ENCODE measurements around the gene PKNOX1. TPM values are rescaled to one million over a fixed set of nuclear protein-coding genes. Genes with fewer than 3 reads are reported as not detected.
"Not testable (repeated sequence)": the region's sequence is repeated elsewhere in the genome, so short reads cannot be mapped to it uniquely, and the experiment has no call there.

The PKNOX1 gene, protein sequence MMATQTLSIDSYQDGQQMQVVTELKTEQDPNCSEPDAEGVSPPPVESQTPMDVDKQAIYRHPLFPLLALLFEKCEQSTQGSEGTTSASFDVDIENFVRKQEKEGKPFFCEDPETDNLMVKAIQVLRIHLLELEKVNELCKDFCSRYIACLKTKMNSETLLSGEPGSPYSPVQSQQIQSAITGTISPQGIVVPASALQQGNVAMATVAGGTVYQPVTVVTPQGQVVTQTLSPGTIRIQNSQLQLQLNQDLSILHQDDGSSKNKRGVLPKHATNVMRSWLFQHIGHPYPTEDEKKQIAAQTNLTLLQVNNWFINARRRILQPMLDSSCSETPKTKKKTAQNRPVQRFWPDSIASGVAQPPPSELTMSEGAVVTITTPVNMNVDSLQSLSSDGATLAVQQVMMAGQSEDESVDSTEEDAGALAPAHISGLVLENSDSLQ
- polyA plus RNA-seq, result 1 to 10 TPM; 6.0 to 7.1 TPM

DNA sequence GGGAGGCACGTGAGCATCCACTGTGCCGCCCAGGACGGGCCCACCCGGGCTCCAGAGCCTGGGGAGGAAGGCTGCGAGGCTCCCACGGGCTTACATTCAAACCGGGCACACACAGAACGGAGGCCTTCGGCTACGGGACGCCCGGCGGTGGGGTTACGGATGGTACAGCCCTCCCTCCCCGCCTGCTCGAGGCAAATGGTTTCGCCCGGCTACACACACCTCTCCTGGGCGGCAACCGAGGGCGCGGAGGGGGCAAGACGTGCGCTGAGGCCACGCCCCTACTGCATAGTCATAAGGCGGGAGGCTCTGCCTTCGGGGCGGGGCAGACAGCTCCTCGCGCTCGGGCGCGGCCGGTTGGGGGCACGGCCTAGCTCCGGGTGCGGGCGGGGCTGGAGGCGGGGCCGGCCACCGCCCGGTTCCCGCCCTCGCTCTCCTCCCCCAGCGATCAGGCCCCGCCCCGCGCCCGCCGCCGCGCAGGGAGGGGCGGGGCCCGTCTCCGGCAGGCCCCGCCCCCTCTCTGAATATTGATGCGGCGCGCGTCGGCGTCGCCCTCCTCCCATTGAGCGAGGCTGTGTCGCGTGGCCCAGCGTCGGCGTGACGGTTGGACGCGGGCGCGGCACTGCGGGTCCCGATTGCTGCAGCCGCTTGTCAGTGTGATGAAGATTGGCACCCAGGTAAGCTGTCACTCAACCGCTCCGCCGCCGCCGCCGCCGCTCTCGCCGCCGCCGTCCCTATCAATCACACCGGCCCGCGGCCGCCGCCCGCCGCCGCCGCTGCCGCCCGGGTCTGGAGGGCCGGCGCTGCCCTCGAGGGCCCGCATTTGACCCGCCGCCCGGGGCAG is at the start of gene PKNOX1:
Gene PKNOX1, plus strand, starts transcription at position 572 of the 841 bp plus-strand sequence. CDS start 29,820 bp downstream, outside the sequence.
- no peaks in the 10 kb centered on the region for H3K36me3 ChIP-seq (ENCODE audit: control insufficient read depth in 2 of 2, insufficient read depth in 2 of 2, low read length in 1 of 2)
- peak within 1 kb of the TSS; percentile 94 to 100 for H3K27ac ChIP-seq (ENCODE audit: low read depth in 2 of 2, low read length in 1 of 2)
- peak within 1 kb of the TSS; percentile 65 to 75 for H3K4me3 ChIP-seq (ENCODE audit: low read depth in 1 of 2, low read length in 2 of 2)
- no peaks in the 10 kb centered on the region for H3K27me3 ChIP-seq (ENCODE audit: control insufficient read depth in 1 of 2, insufficient read depth in 2 of 2, low read length in 2 of 2)
- 0 to 1% methylated on average over 68 to 106 of the region's 106 CpGs for WGBS, 2 donors
- H3K9me3 ChIP-seq (ENCODE audit: control insufficient read depth in 2 of 2, insufficient read depth in 1 of 2, low read depth in 1 of 2, low read length in 1 of 2), result no peaks in the 10 kb centered on the region
- peaks cover 0 to 7% of the 10 kb centered on the region in 2 donors for H3K4me1 ChIP-seq (ENCODE audit: control insufficient read depth in 2 of 2, insufficient read depth in 2 of 2, low read length in 1 of 2)

GRCh38 chr21:42925114-42925926 is 49.0 kb upstream of the PKNOX1 start, which contains the start of gene ERVH48-1:
Gene ERVH48-1 (minus strand): TSS chr21:42925630. CDS start chr21:42919006, 6,624 bp downstream.
- Histone ChIP-seq H3K27ac (ENCODE audit: low read depth in 2 of 2, low read length in 1 of 2) (no peak within 1 kb of the TSS), H3K27me3 (ENCODE audit: control insufficient read depth in 1 of 2, insufficient read depth in 2 of 2, low read length in 2 of 2) (no peaks in the 10 kb centered on the region), H3K9me3 (ENCODE audit: control insufficient read depth in 2 of 2, insufficient read depth in 1 of 2, low read depth in 1 of 2, low read length in 1 of 2) (no peaks in the 10 kb centered on the region), H3K4me1 (ENCODE audit: control insufficient read depth in 2 of 2, insufficient read depth in 2 of 2, low read length in 1 of 2) (peaks cover 0 to 4% of the 10 kb centered on the region in 2 donors), H3K36me3 (ENCODE audit: control insufficient read depth in 2 of 2, insufficient read depth in 2 of 2, low read length in 1 of 2) (no peaks in the 10 kb centered on the region), H3K4me3 (ENCODE audit: low read depth in 1 of 2, low read length in 2 of 2) (no peak within 1 kb of the TSS)
- WGBS, 2 donors, result 90% methylated on average over 29 of the region's 29 CpGs

DNA sequence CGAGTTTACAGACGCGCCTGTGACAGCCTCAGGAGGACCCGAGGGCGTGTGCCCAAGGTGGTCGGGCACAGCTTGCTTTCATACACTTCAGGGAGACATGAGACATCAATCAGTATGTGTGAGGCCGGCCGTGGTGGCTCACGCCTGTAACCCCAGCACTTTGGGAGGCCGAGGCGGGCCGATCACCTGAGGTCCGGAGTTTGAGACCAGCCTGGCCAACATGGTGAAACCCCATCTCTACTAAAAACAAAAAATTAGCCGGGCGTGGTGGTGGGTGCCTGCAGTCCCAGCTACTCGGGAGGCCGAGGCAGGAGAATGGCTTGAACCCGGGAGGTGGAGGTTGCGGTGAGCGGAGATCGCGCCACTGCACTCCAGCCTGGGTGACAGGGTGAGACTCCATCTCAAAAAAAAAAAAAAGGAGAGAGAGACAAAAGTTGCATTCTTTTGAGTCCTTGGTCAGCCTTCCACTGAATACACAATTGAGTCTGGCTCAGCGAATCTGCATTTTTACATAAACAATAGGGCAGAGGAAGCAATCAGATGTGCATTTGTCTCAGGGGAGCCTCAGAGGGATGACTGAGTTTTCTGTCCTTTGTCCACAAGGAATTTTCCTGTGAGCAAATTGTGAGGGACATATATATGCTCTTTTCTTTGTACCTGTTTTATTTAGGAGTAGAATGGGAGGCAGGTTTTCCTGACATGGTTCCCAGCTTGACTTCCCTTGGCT is 46.7 kb upstream of the PKNOX1 start:
- H3K27ac ChIP-seq (ENCODE audit: low read depth in 2 of 2, low read length in 1 of 2); H3K4me3 ChIP-seq (ENCODE audit: low read depth in 1 of 2, low read length in 2 of 2); H3K27me3 ChIP-seq (ENCODE audit: control insufficient read depth in 1 of 2, insufficient read depth in 2 of 2, low read length in 2 of 2); H3K36me3 ChIP-seq (ENCODE audit: control insufficient read depth in 2 of 2, insufficient read depth in 2 of 2, low read length in 1 of 2); H3K4me1 ChIP-seq (ENCODE audit: control insufficient read depth in 2 of 2, insufficient read depth in 2 of 2, low read length in 1 of 2); H3K9me3 ChIP-seq (ENCODE audit: control insufficient read depth in 2 of 2, insufficient read depth in 1 of 2, low read depth in 1 of 2, low read length in 1 of 2): not testable (repeated sequence)
- 91 to 92% methylated on average over 23 of the region's 23 CpGs for WGBS, 2 donors

GRCh38 chr21:42929969-42930368 is 44.4 kb upstream of the PKNOX1 start:
- Histone ChIP-seq H3K4me3 (ENCODE audit: low read depth in 1 of 2, low read length in 2 of 2) (no peak overlapping the region), H3K27me3 (ENCODE audit: control insufficient read depth in 1 of 2, insufficient read depth in 2 of 2, low read length in 2 of 2) (no peaks in the 10 kb centered on the region), H3K27ac (ENCODE audit: low read depth in 2 of 2, low read length in 1 of 2) (no peak overlapping the region), H3K4me1 (ENCODE audit: control insufficient read depth in 2 of 2, insufficient read depth in 2 of 2, low read length in 1 of 2) (no peaks in the 10 kb centered on the region), H3K9me3 (ENCODE audit: control insufficient read depth in 2 of 2, insufficient read depth in 1 of 2, low read depth in 1 of 2, low read length in 1 of 2) (no peaks in the 10 kb centered on the region), H3K36me3 (ENCODE audit: control insufficient read depth in 2 of 2, insufficient read depth in 2 of 2, low read length in 1 of 2) (no peaks in the 10 kb centered on the region)
- WGBS, 2 donors, result 65 to 70% methylated on average over 3 of the region's 3 CpGs

- H3K4me3 ChIP-seq (ENCODE audit: low read depth in 1 of 2, low read length in 2 of 2), result no peak overlapping the region
- no peaks in the 10 kb centered on the region for H3K9me3 ChIP-seq (ENCODE audit: control insufficient read depth in 2 of 2, insufficient read depth in 1 of 2, low read depth in 1 of 2, low read length in 1 of 2)
- no peaks in the 10 kb centered on the region for H3K27me3 ChIP-seq (ENCODE audit: control insufficient read depth in 1 of 2, insufficient read depth in 2 of 2, low read length in 2 of 2)
- no peaks in the 10 kb centered on the region for H3K4me1 ChIP-seq (ENCODE audit: control insufficient read depth in 2 of 2, insufficient read depth in 2 of 2, low read length in 1 of 2)
- H3K36me3 ChIP-seq (ENCODE audit: control insufficient read depth in 2 of 2, insufficient read depth in 2 of 2, low read length in 1 of 2), result no peaks in the 10 kb centered on the region
- WGBS, 2 donors, result 88% methylated on average over 13 of the region's 13 CpGs
- H3K27ac ChIP-seq (ENCODE audit: low read depth in 2 of 2, low read length in 1 of 2), result no peak overlapping the region
These were observed 42.7 kb upstream of the PKNOX1 start for GRCh38 chr21:42931560-42932235.

- not testable (repeated sequence) for H3K4me3 ChIP-seq (ENCODE audit: low read depth in 1 of 2, low read length in 2 of 2); H3K27me3 ChIP-seq (ENCODE audit: control insufficient read depth in 1 of 2, insufficient read depth in 2 of 2, low read length in 2 of 2); H3K9me3 ChIP-seq (ENCODE audit: control insufficient read depth in 2 of 2, insufficient read depth in 1 of 2, low read depth in 1 of 2, low read length in 1 of 2); H3K36me3 ChIP-seq (ENCODE audit: control insufficient read depth in 2 of 2, insufficient read depth in 2 of 2, low read length in 1 of 2); H3K27ac ChIP-seq (ENCODE audit: low read depth in 2 of 2, low read length in 1 of 2); H3K4me1 ChIP-seq (ENCODE audit: control insufficient read depth in 2 of 2, insufficient read depth in 2 of 2, low read length in 1 of 2)
- 73 to 75% methylated on average over 16 of the region's 16 CpGs for WGBS, 2 donors
These were observed 41.8 kb upstream of the PKNOX1 start for GRCh38 chr21:42932378-42933136.

- H3K36me3 ChIP-seq (ENCODE audit: control insufficient read depth in 2 of 2, insufficient read depth in 2 of 2, low read length in 1 of 2); H3K4me1 ChIP-seq (ENCODE audit: control insufficient read depth in 2 of 2, insufficient read depth in 2 of 2, low read length in 1 of 2); H3K9me3 ChIP-seq (ENCODE audit: control insufficient read depth in 2 of 2, insufficient read depth in 1 of 2, low read depth in 1 of 2, low read length in 1 of 2); H3K4me3 ChIP-seq (ENCODE audit: low read depth in 1 of 2, low read length in 2 of 2); H3K27me3 ChIP-seq (ENCODE audit: control insufficient read depth in 1 of 2, insufficient read depth in 2 of 2, low read length in 2 of 2): not testable (repeated sequence)
- 42 to 46% methylated on average over 9 of the region's 9 CpGs for WGBS, 2 donors
- H3K27ac ChIP-seq (ENCODE audit: low read depth in 2 of 2, low read length in 1 of 2), result peak overlapping the region in 1 of 2 donors; percentile 30
These were observed 41.0 kb upstream of the PKNOX1 start for GRCh38 chr21:42933137-42933970.

All from esophagus (tissue), 2 donors.